A549 (cell line): Measurements from ENCODE around the gene NFIA. TPM values are rescaled to one million over a fixed set of nuclear protein-coding genes. Genes with fewer than 3 reads are reported as not detected.

Experiments used
- ATAC-seq, 2 experiments: fragments of 200-7000 bp in 1 of 2; fragments of >200 bp in 1 of 2; cut with Nextera tagmentation in 1 of 2; cut with Tn5 transposase in 1 of 2; 3 replicates each; pipeline versions ENCODE4 v1.8.0 to v1.9.1; 2018 to 2020; ENCODE audit warnings: mild to moderate bottlenecking in 1 of 2, moderate library complexity in 1 of 2
- CTCF ChIA-PET: fragments of 300-600 bp; sonication (Branson Sonifier 250); formaldehyde crosslinking; extraction: SDS; loops from one replicate; lab custom pipeline; 2021; ENCODE audit warnings: antibody characterized with exemption, inconsistent platforms; lab: Yijun Ruan, JAX
- POLR2A ChIA-PET: fragments of 350-600 bp; formaldehyde crosslinking; extraction: SDS; loops from one replicate; lab custom pipeline; 2021; ENCODE audit warnings: antibody characterized with exemption, inconsistent platforms; lab: Yijun Ruan, JAX
- DNase-seq, 2 experiments: peaks; one replicate each; pipeline versions ENCODE4 v3.0.0 to v3.0.0-alpha.2; 2011 to 2016; ENCODE audit warnings: low read depth in 1 of 2, low spot score in 1 of 2
- FAIRE-seq: peaks from 2 replicates; lab custom pipeline; 2011; peaks lifted over from hg19 to GRCh38; lab: Jason Lieb, UNC
- H3K27ac ChIP-seq, 2 experiments: fragments of >200 bp; sonication (Bioruptor Twin); formaldehyde crosslinking; 3 replicates each; pipeline ENCODE4 v1.5.1; 2016 to 2017
- H3K4me1 ChIP-seq: fragments of >200 bp; sonication (Bioruptor Twin); formaldehyde crosslinking; 3 replicates; pipeline ENCODE4 v1.6.1; 2016
- H3K4me2 ChIP-seq: fragments of >200 bp; sonication (Bioruptor Twin); formaldehyde crosslinking; 3 replicates; pipeline ENCODE4 v1.6.1; 2016
- H3K4me3 ChIP-seq: fragments of >200 bp; sonication (Bioruptor Twin); formaldehyde crosslinking; 3 replicates; pipeline ENCODE4 v1.5.1; 2016
- H3K9me3 ChIP-seq: fragments of >200 bp; sonication (Bioruptor Twin); formaldehyde crosslinking; 3 replicates; pipeline ENCODE4 v1.6.1; 2016
- BHLHE40 ChIP-seq: IDR thresholded peaks from 2 replicates; pipeline ENCODE4 v1.6.1; 2012; ENCODE audit warnings: low read depth, low read length, inconsistent platforms
- CBX2 ChIP-seq: fragments of 200-600 bp; sonication (generic); IDR thresholded peaks from 2 replicates; pipeline ENCODE4 v1.6.1; 2016; ENCODE audit warnings: low read depth, mild to moderate bottlenecking, borderline replicate concordance
- CBX8 ChIP-seq: fragments of 200-600 bp; sonication (generic); IDR thresholded peaks from 2 replicates; pipeline ENCODE4 v1.6.1; 2016
- EHF ChIP-seq: fragments of 250-450 bp; sonication (Bioruptor Pico); IDR thresholded peaks from 2 replicates; pipeline ENCODE4 v1.5.0; 2020; ENCODE audit warnings: mild to moderate bottlenecking
- ESRRA ChIP-seq: fragments of 150-350 bp; IDR thresholded peaks from 2 replicates; pipeline ENCODE4 v1.6.1; 2014; ENCODE audit warnings: mild to moderate bottlenecking, low read length, borderline replicate concordance
- FOSB ChIP-seq: fragments of 250-450 bp; sonication (Bioruptor Pico); IDR thresholded peaks from 2 replicates; pipeline ENCODE4 v1.5.0; 2020; ENCODE audit warnings: mild to moderate bottlenecking, moderate library complexity
- FOSL2 ChIP-seq, 2 experiments: fragments of 450-650 bp in 1 of 2; fragments of >200 bp in 1 of 2; sonication (Bioruptor Twin) in 1 of 2; formaldehyde crosslinking; IDR thresholded peaks; 2 replicates each; pipeline versions ENCODE4 v1.5.0 to v1.6.1; 2016 to 2020; ENCODE audit warnings: mild to moderate bottlenecking in 1 of 2, moderate library complexity in 1 of 2
- HDAC2 ChIP-seq: fragments of 200-600 bp; sonication (generic); IDR thresholded peaks from 2 replicates; pipeline ENCODE4 v1.6.1; 2016
- HOXA7 ChIP-seq: fragments of 250-450 bp; sonication (Bioruptor Pico); IDR thresholded peaks from 2 replicates; pipeline ENCODE4 v1.5.0; 2020; ENCODE audit warnings: mild to moderate bottlenecking, moderate library complexity
- HOXB13 ChIP-seq: fragments of 250-450 bp; sonication (Bioruptor Pico); IDR thresholded peaks from 2 replicates; pipeline ENCODE4 v1.5.0; 2020; ENCODE audit warnings: low read depth, mild to moderate bottlenecking, moderate library complexity
- HOXB5 ChIP-seq: fragments of 250-450 bp; sonication (Bioruptor Pico); IDR thresholded peaks from 2 replicates; pipeline ENCODE4 v1.5.0; 2020; ENCODE audit warnings: mild to moderate bottlenecking, moderate library complexity
- JUN ChIP-seq, 2 experiments: fragments of >200 bp; sonication (Bioruptor Twin); formaldehyde crosslinking; IDR thresholded peaks; 2 replicates in 1 of 2; 3 replicates in 1 of 2; pipeline ENCODE4 v1.6.1; 2016 to 2017
- KDM1A ChIP-seq: fragments of 200-600 bp; sonication (generic); IDR thresholded peaks from 2 replicates; pipeline ENCODE4 v1.6.1; 2016; ENCODE audit warnings: low read depth, mild to moderate bottlenecking
- KDM5A ChIP-seq: fragments of 200-600 bp; sonication (generic); IDR thresholded peaks from 2 replicates; pipeline ENCODE4 v1.6.1; 2016; ENCODE audit warnings: antibody characterized with exemption, mild to moderate bottlenecking
- MYC ChIP-seq: IDR thresholded peaks from 2 replicates; pipeline ENCODE4 v1.6.1; 2012; ENCODE audit warnings: mild to moderate bottlenecking, inconsistent platforms, low read length, improper control_type of control experiment, borderline replicate concordance
- RNF2 ChIP-seq: fragments of 200-600 bp; sonication (generic); IDR thresholded peaks from 2 replicates; pipeline ENCODE4 v1.6.1; 2016; ENCODE audit warnings: low read depth, mild to moderate bottlenecking, antibody characterized with exemption, moderate library complexity, borderline replicate concordance
- TP53 ChIP-seq: fragments of 250-450 bp; sonication (Bioruptor Pico); IDR thresholded peaks from 2 replicates; pipeline ENCODE4 v1.5.0; 2021; ENCODE audit warnings: mild to moderate bottlenecking, moderate library complexity
- ZC3H11A ChIP-seq: fragments of 450-650 bp; IDR thresholded peaks from 2 replicates; pipeline ENCODE4 v1.6.1; 2014; ENCODE audit warnings: antibody characterized with exemption, mild to moderate bottlenecking
- WGBS: methylation state at CpG from one replicate; pipeline ENCODE4 v1.1.6; 2017; ENCODE audit errors: missing lambda C conversion rate; 5-methylcytosine and 5-hydroxymethylcytosine counted together
- polyA plus RNA-seq, 4 experiments: library from polyadenylated mRNA; depleted of rRNA in 3 of 4; stranded (reverse); fragments of >200 nt; fragmentation: RNase III in 1 of 4; extraction: RNeasy Plus Mini Kit Qiagen cat#74134 plus additional on column Dnase treatment in 1 of 4; gene quantifications; 2 replicates in 3 of 4; 3 replicates in 1 of 4; pipeline ENCODE4 v1.2.3, GENCODE V29; 2011 to 2017
- TF ChIP-seq, protein P1 (sequence below): fragments of 450-650 bp; IDR thresholded peaks from 2 replicates; pipeline ENCODE4 v1.6.1; 2014; ENCODE audit warnings: antibody characterized with exemption
- TF ChIP-seq, protein P2 (sequence below): fragments of 250-450 bp; sonication (Bioruptor Pico); IDR thresholded peaks from 2 replicates; pipeline ENCODE4 v1.5.0; 2021; ENCODE audit warnings: mild to moderate bottlenecking, moderate library complexity, borderline replicate concordance
- TF ChIP-seq, protein P3 (sequence below): IDR thresholded peaks from 2 replicates; pipeline ENCODE4 v1.6.1; 2012
- TF ChIP-seq, protein P4 (sequence below): fragments of 200-600 bp; sonication (generic); IDR thresholded peaks from 2 replicates; pipeline ENCODE4 v1.6.1; 2016; ENCODE audit warnings: antibody characterized with exemption, mild to moderate bottlenecking, moderate library complexity
- TF ChIP-seq, protein P5 (sequence below): fragments of 150-350 bp; IDR thresholded peaks from 2 replicates; pipeline ENCODE4 v1.6.1; 2014; ENCODE audit warnings: low read depth, mild to moderate bottlenecking, low read length

NFIA gene
- polyA plus RNA-seq, 2 of the 4 experiments (the other 2 are of a cell fraction): 6.5 to 25.8 TPM

DNA sequence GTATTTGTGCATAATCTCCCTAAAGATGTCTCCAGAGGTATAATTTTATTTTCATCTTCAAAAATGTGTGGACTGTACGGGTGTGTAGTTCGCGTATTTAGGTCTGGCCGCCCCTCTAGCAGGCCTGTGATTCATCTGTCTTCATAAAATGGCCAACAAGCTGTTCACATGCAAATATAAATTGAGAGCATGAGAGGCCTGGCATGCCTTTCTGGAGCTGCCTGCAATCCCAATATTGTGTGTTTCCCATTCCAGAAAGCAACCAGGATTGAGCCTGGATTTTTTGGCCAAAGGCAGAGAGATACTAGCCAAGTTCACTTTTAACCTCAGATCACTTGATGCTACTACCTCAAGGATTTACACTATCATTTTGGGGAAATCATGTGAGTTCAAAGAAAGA lies 197.2 kb downstream of the NFIA start:
- FAIRE-seq (no peak), ATAC-seq (no peak), DNase-seq (no peak)
- H3K4me1 ChIP-seq: peaks cover 29% of the 10 kb centered on the region
- H3K4me2 ChIP-seq: no peak overlapping the region
- no peak for TF ChIP-seq ZC3H11A
- TF ChIP-seq CBX2: no peak
- no peak for TF ChIP-seq EHF
- TF ChIP-seq FOSB: no peak
- TF ChIP-seq JUN (IDR thresholded peaks at IDR 0.05): no peak
- no peak for TF ChIP-seq HOXB13
- no peak overlapping the region for H3K27ac ChIP-seq
- no peak overlapping the region for H3K4me3 ChIP-seq
- CTCF ChIA-PET: interaction anchor here (1.2 to 2.1 kb wide), 2 partner anchors 59 to 236 kb away, joined by 3 to 6 read pairs; no protein-coding TSS in a partner anchor
- H3K9me3 ChIP-seq: no peaks in the 10 kb centered on the region
- 92% methylated on average over 4 of the region's 4 CpGs for WGBS
- POLR2A ChIA-PET: no interaction called here

DNA sequence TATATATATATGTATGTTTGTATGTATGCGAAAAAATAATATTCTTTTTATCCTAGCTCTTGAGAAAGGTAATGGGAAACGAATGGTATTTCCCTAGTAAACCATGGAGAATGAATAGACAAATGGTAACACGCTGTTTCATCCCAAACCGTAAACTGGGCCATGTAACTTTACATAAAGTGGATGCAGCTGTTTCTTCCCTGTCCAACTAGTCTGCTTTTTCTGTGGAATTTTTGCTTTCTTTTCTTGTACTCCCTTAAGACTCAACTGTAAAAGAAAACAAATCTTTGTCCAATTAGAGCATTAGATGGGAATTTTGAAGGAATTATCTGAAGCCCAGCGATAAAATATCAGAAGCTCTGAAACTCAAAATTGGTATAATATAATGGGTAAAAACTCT lies 198.1 kb downstream of the NFIA start:
- H3K27ac ChIP-seq: no peak overlapping the region
- WGBS: 94% methylated on average over 5 of the region's 5 CpGs
- ChIA-PET CTCF (interaction anchor here (1.1 to 2.1 kb wide), 4 partner anchors 15 to 237 kb away, joined by 3 to 6 read pairs (median 3); no protein-coding TSS in a partner anchor), POLR2A (no interaction called here)
- TF ChIP-seq FOSL2 (IDR thresholded peaks at IDR 0.05) (no peak), FOSL2 (CRISPR knock-in tag; IDR thresholded peaks at IDR 0.05) (no peak), ZC3H11A (no peak), CBX8 (no peak), MYC (no peak)
- ATAC-seq: no peak
- H3K4me1 ChIP-seq: peaks cover 38% of the 10 kb centered on the region
- no peak overlapping the region for H3K4me3 ChIP-seq
- FAIRE-seq: no peak
- H3K9me3 ChIP-seq: no peaks in the 10 kb centered on the region
- no peak for DNase-seq
- H3K4me2 ChIP-seq: no peak overlapping the region

DNA sequence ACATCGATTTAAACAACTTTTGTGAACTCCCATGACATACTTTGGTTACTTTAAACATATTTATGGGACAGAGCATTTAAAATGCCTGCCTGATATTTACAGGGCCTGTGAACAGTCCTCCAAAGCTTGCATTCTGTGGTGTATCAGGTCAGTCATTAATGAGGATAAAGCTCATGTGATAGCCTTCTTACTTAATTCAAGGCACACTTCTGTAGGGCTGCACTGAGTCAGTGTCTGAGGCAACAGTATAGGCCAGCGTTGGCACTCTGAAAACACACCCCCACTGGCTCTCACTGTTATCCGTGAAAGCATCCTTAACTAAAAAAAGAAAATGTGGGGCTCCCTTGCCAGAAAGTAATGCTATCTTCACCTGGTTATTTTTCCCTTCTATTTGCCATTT lies 200.0 kb downstream of the NFIA start:
- Histone ChIP-seq H3K4me1 (peaks cover 51% of the 10 kb centered on the region), H3K4me2 (peak overlapping the region; percentile 39), H3K9me3 (no peaks in the 10 kb centered on the region), H3K27ac (peak overlapping the region in 1 of 2 experiments; percentile 32; a peak in 1 of 6 replicates), H3K4me3 (no peak overlapping the region)
- FAIRE-seq (no peak), DNase-seq (no peak), ATAC-seq (peak in 1 of 2 experiments; percentile 61; a peak in 2 of 6 replicates)
- WGBS: 36% methylated on average over 3 of the region's 3 CpGs
- ChIA-PET POLR2A (no interaction called here), CTCF (no interaction called here)
- TF ChIP-seq CBX2 (no peak), BHLHE40 (no peak), HOXB5 (CRISPR knock-in tag) (no peak), MYC (no peak), ZC3H11A (no peak)
- TF ChIP-seq, protein P1, sequence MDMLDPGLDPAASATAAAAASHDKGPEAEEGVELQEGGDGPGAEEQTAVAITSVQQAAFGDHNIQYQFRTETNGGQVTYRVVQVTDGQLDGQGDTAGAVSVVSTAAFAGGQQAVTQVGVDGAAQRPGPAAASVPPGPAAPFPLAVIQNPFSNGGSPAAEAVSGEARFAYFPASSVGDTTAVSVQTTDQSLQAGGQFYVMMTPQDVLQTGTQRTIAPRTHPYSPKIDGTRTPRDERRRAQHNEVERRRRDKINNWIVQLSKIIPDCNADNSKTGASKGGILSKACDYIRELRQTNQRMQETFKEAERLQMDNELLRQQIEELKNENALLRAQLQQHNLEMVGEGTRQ: no peak

DNA sequence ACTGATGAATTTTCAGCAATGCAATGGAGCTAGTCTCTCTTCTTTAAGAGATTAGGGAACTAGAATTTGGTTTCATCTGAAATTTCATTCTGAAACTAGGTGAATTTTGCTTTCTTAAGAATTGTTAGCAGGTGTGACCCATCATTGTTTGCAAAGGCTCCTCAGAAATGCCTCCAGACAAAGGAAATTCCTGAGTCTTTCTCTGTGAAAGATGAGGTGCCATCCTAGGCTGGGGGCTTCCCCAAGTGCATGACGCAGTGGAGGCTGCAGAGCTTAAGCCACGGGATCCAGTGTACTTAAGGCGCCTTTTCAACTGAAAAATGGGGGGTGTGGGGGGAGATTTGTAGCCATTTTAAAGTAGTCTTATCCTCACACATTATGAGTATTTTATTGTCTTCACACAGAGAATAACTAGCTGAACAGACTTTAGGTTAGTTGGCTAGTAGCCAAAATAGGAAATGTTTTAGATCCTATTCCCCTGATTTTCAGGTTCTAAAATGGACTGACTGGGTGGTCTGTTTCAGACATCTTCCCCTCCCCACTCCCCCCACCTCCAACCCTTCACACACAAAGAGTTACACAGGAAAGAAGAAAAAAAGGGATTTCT lies 202.0 kb downstream of the NFIA start:
- POLR2A ChIA-PET: no interaction called here
- 83% methylated on average over 3 of the region's 3 CpGs for WGBS
- DNase-seq: no peak
- TF ChIP-seq ESRRA (no peak), HDAC2 (no peak), RNF2 (no peak), KDM5A (no peak), BHLHE40 (no peak), HOXA7 (CRISPR knock-in tag) (no peak), KDM1A (no peak), TP53 (CRISPR knock-in tag) (no peak)
- TF ChIP-seq, protein P2, sequence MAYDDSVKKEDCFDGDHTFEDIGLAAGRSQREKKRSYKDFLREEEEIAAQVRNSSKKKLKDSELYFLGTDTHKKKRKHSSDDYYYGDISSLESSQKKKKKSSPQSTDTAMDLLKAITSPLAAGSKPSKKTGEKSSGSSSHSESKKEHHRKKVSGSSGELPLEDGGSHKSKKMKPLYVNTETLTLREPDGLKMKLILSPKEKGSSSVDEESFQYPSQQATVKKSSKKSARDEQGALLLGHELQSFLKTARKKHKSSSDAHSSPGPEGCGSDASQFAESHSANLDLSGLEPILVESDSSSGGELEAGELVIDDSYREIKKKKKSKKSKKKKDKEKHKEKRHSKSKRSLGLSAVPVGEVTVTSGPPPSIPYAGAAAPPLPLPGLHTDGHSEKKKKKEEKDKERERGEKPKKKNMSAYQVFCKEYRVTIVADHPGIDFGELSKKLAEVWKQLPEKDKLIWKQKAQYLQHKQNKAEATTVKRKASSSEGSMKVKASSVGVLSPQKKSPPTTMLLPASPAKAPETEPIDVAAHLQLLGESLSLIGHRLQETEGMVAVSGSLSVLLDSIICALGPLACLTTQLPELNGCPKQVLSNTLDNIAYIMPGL (CRISPR knock-in tag): no peak
- TF ChIP-seq, protein P3, sequence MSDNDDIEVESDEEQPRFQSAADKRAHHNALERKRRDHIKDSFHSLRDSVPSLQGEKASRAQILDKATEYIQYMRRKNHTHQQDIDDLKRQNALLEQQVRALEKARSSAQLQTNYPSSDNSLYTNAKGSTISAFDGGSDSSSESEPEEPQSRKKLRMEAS: no peak
- TF ChIP-seq, protein P4, sequence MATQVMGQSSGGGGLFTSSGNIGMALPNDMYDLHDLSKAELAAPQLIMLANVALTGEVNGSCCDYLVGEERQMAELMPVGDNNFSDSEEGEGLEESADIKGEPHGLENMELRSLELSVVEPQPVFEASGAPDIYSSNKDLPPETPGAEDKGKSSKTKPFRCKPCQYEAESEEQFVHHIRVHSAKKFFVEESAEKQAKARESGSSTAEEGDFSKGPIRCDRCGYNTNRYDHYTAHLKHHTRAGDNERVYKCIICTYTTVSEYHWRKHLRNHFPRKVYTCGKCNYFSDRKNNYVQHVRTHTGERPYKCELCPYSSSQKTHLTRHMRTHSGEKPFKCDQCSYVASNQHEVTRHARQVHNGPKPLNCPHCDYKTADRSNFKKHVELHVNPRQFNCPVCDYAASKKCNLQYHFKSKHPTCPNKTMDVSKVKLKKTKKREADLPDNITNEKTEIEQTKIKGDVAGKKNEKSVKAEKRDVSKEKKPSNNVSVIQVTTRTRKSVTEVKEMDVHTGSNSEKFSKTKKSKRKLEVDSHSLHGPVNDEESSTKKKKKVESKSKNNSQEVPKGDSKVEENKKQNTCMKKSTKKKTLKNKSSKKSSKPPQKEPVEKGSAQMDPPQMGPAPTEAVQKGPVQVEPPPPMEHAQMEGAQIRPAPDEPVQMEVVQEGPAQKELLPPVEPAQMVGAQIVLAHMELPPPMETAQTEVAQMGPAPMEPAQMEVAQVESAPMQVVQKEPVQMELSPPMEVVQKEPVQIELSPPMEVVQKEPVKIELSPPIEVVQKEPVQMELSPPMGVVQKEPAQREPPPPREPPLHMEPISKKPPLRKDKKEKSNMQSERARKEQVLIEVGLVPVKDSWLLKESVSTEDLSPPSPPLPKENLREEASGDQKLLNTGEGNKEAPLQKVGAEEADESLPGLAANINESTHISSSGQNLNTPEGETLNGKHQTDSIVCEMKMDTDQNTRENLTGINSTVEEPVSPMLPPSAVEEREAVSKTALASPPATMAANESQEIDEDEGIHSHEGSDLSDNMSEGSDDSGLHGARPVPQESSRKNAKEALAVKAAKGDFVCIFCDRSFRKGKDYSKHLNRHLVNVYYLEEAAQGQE: no peak
- TF ChIP-seq, protein P5, sequence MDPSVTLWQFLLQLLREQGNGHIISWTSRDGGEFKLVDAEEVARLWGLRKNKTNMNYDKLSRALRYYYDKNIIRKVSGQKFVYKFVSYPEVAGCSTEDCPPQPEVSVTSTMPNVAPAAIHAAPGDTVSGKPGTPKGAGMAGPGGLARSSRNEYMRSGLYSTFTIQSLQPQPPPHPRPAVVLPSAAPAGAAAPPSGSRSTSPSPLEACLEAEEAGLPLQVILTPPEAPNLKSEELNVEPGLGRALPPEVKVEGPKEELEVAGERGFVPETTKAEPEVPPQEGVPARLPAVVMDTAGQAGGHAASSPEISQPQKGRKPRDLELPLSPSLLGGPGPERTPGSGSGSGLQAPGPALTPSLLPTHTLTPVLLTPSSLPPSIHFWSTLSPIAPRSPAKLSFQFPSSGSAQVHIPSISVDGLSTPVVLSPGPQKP: no peak
- TF ChIP-seq, all 56 proteins: peak for 0
- Histone ChIP-seq H3K9me3 (no peaks in the 10 kb centered on the region), H3K27ac (peak overlapping the region in 1 of 2 experiments; percentile 37; a peak in 2 of 6 replicates), H3K4me1 (peaks cover 57% of the 10 kb centered on the region), H3K4me2 (0 out of 3 replicates have a peak overlapping the region, but pooled peaks have one; percentile 12), H3K4me3 (no peak overlapping the region)
- ATAC-seq (no peak), FAIRE-seq (no peak)
- CTCF ChIA-PET: no interaction called here
